OCI-LY1 (cell line): Measurements from ENCODE around the gene IFI30.

Experiments
- H2AFZ ChIP-seq: fragments of 200-600 bp; sonication (generic), shearing (Covaris generic); 2 replicates; pipeline ENCODE4 v1.6.0; 2014; ENCODE audit warnings: antibody characterized with exemption, mild to moderate bottlenecking, low read length
- H3F3A ChIP-seq: fragments of 200-600 bp; sonication (generic), shearing (Covaris generic); 2 replicates; pipeline ENCODE4 v1.6.0; 2014; ENCODE audit warnings: mild to moderate bottlenecking, antibody characterized with exemption, low read length, moderate library complexity; ENCODE audit not compliant: insufficient read depth
- H3K27ac ChIP-seq: fragments of 200-600 bp; sonication (generic); 2 replicates; pipeline ENCODE4 v1.5.1; 2014; ENCODE audit warnings: low read length, mixed run types, mild to moderate bottlenecking, low read depth; ENCODE audit not compliant: poor library complexity, severe bottlenecking
- H3K27me3 ChIP-seq: fragments of 200-600 bp; sonication (generic); 2 replicates; pipeline ENCODE4 v1.6.0; 2014; ENCODE audit warnings: antibody characterized with exemption, mild to moderate bottlenecking, low read length, moderate library complexity; ENCODE audit not compliant: insufficient read depth
- H3K36me3 ChIP-seq: fragments of 200-600 bp; sonication (generic); 2 replicates; pipeline ENCODE4 v1.6.1; 2014; ENCODE audit warnings: mild to moderate bottlenecking, antibody characterized with exemption, low read length, moderate library complexity, mixed read lengths; ENCODE audit not compliant: insufficient read depth
- H3K4me1 ChIP-seq: fragments of 200-600 bp; sonication (generic); 2 replicates; pipeline ENCODE4 v1.5.1; 2014; ENCODE audit warnings: mild to moderate bottlenecking, low read length, moderate library complexity; ENCODE audit not compliant: insufficient read depth, severe bottlenecking
- H3K4me2 ChIP-seq: fragments of 200-600 bp; sonication (generic), shearing (Covaris generic); 2 replicates; pipeline ENCODE4 v1.6.1; 2014; ENCODE audit warnings: low read length
- H3K4me3 ChIP-seq: fragments of 200-600 bp; sonication (generic); 2 replicates; pipeline ENCODE4 v1.5.1; 2014; ENCODE audit warnings: low read length, low read depth, mild to moderate bottlenecking, mixed read lengths; ENCODE audit not compliant: poor library complexity, severe bottlenecking
- H3K79me2 ChIP-seq: fragments of 200-600 bp; shearing (Covaris generic); 2 replicates; pipeline ENCODE4 v1.6.1; 2016; ENCODE audit warnings: mixed run types, low read length, mixed read lengths; ENCODE audit not compliant: insufficient read depth
- H3K9ac ChIP-seq: fragments of 200-600 bp; sonication (generic), shearing (Covaris generic); 2 replicates; pipeline ENCODE4 v1.6.1; 2014; ENCODE audit warnings: mild to moderate bottlenecking, low read length, mixed read lengths
- H3K9me2 ChIP-seq: fragments of 200-600 bp; sonication (generic), shearing (Covaris generic); 2 replicates; pipeline ENCODE4 v1.6.1; 2014; ENCODE audit warnings: low read depth, mild to moderate bottlenecking, low read length, mixed read lengths
- H3K9me3 ChIP-seq: fragments of 200-600 bp; shearing (Covaris generic); 2 replicates; pipeline ENCODE4 v1.6.1; 2014; ENCODE audit warnings: low read length, mixed read lengths
- H4K20me1 ChIP-seq: fragments of 200-600 bp; sonication (generic), shearing (Covaris generic); 2 replicates; pipeline ENCODE4 v1.6.0; 2016; ENCODE audit warnings: mild to moderate bottlenecking, low read length; ENCODE audit not compliant: insufficient read depth
- EZH2 ChIP-seq: fragments of 200-600 bp; sonication (generic), shearing (Covaris generic); IDR thresholded peaks from 2 replicates; pipeline ENCODE4 v1.8.0; 2017; ENCODE audit warnings: borderline replicate concordance, mixed run types, mild to moderate bottlenecking, antibody characterized with exemption, low read length, moderate library complexity, mixed read lengths
- TF ChIP-seq, protein P1 (sequence below): fragments of 200-600 bp; sonication (generic), shearing (Covaris generic); IDR thresholded peaks from 2 replicates; pipeline ENCODE4 v1.5.1; 2017; ENCODE audit warnings: mild to moderate bottlenecking, antibody characterized with exemption, low read length, moderate library complexity, mixed read lengths

IFI30 gene

GRCh38 chr19:18128044-18128443 is 45.6 kb upstream of the IFI30 start:
- Histone ChIP-seq H3F3A (no peaks in the 10 kb centered on the region), H4K20me1 (no peaks in the 10 kb centered on the region), H3K4me3 (no peak overlapping the region), H3K36me3 (peaks cover 64% of the 10 kb centered on the region), H3K4me1 (no peaks in the 10 kb centered on the region), H3K9me2 (no peaks in the 10 kb centered on the region), H3K9me3 (no peaks in the 10 kb centered on the region), H3K9ac (no peak overlapping the region), H2AFZ (no peak overlapping the region), H3K4me2 (no peak overlapping the region), H3K27me3 (no peaks in the 10 kb centered on the region), H3K27ac (no peak overlapping the region), H3K79me2 (no peaks in the 10 kb centered on the region)
- no peak for TF ChIP-seq EZH2
- TF ChIP-seq, protein P1, sequence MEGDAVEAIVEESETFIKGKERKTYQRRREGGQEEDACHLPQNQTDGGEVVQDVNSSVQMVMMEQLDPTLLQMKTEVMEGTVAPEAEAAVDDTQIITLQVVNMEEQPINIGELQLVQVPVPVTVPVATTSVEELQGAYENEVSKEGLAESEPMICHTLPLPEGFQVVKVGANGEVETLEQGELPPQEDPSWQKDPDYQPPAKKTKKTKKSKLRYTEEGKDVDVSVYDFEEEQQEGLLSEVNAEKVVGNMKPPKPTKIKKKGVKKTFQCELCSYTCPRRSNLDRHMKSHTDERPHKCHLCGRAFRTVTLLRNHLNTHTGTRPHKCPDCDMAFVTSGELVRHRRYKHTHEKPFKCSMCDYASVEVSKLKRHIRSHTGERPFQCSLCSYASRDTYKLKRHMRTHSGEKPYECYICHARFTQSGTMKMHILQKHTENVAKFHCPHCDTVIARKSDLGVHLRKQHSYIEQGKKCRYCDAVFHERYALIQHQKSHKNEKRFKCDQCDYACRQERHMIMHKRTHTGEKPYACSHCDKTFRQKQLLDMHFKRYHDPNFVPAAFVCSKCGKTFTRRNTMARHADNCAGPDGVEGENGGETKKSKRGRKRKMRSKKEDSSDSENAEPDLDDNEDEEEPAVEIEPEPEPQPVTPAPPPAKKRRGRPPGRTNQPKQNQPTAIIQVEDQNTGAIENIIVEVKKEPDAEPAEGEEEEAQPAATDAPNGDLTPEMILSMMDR = no peak

- Histone ChIP-seq H3K4me2 (no peak overlapping the region), H3K9me3 (no peaks in the 10 kb centered on the region), H3K4me1 (no peaks in the 10 kb centered on the region), H3K9me2 (no peaks in the 10 kb centered on the region), H3K9ac (no peak overlapping the region), H3K27me3 (no peaks in the 10 kb centered on the region), H3K36me3 (peaks cover 65% of the 10 kb centered on the region), H3K4me3 (no peak overlapping the region), H3F3A (no peaks in the 10 kb centered on the region), H2AFZ (no peak overlapping the region), H3K79me2 (no peaks in the 10 kb centered on the region), H3K27ac (no peak overlapping the region), H4K20me1 (no peaks in the 10 kb centered on the region)
- no peak for TF ChIP-seq EZH2
- TF ChIP-seq, protein P1 = no peak
Measured at GRCh38 chr19:18128805-18129204, 44.8 kb upstream of the IFI30 start.

GRCh38 chr19:18130523-18131242 is 42.9 kb upstream of the IFI30 start:
- H3K4me3 ChIP-seq = no peak overlapping the region
- no peaks in the 10 kb centered on the region for H3K27me3 ChIP-seq
- H4K20me1 ChIP-seq = no peaks in the 10 kb centered on the region
- peaks cover 70% of the 10 kb centered on the region for H3K36me3 ChIP-seq
- H3K4me2 ChIP-seq = no peak overlapping the region
- H3K9me3 ChIP-seq = no peaks in the 10 kb centered on the region
- no peak overlapping the region for H3K9ac ChIP-seq
- TF ChIP-seq, protein P1 = no peak
- TF ChIP-seq EZH2 = no peak
- no peak overlapping the region for H3K27ac ChIP-seq
- no peak overlapping the region for H2AFZ ChIP-seq
- H3K4me1 ChIP-seq = no peaks in the 10 kb centered on the region
- H3F3A ChIP-seq = no peaks in the 10 kb centered on the region
- no peaks in the 10 kb centered on the region for H3K9me2 ChIP-seq
- H3K79me2 ChIP-seq = no peaks in the 10 kb centered on the region
